ENCODE results near the gene FANCL.

Gene FANCL

GRCh38 chr2:58131191-58132011 lies 109.7 kb downstream of the FANCL start:
- H3K27ac ChIP-seq (ENCODE audit: low read length): no peak overlapping the region
- H3K9me3 ChIP-seq (ENCODE audit: insufficient read depth, low read length): no peaks in the 10 kb centered on the region
- peaks cover 7% of the 10 kb centered on the region for H3K36me3 ChIP-seq (replicated peaks; ENCODE audit: low read depth, low read length)
- no peak overlapping the region for H3K4me3 ChIP-seq (ENCODE audit: low read length)
- no peaks in the 10 kb centered on the region for H4K20me1 ChIP-seq (ENCODE audit: insufficient read depth, low read length)
- H2AFZ ChIP-seq (ENCODE audit: low read depth, low read length): no peak overlapping the region
- H3K9ac ChIP-seq (ENCODE audit: low read length): no peak overlapping the region
- H3K4me2 ChIP-seq (ENCODE audit: low read length): no peak overlapping the region
- no peaks in the 10 kb centered on the region for H3K27me3 ChIP-seq (ENCODE audit: low read depth, low read length)
- H3K79me2 ChIP-seq (ENCODE audit: low read length): no peaks in the 10 kb centered on the region
- TF ChIP-seq EZH2phosphoT487 (IDR thresholded peaks at IDR 0.05; ENCODE audit: low read depth): no peak
- peak; percentile 47 for TF ChIP-seq CTCF (IDR thresholded peaks at IDR 0.05; ENCODE audit: low read depth, low read length)
- no peaks in the 10 kb centered on the region for H3K4me1 ChIP-seq (ENCODE audit: low read length)

- Histone ChIP-seq H3K36me3 (replicated peaks; ENCODE audit: low read depth, low read length) (peaks cover 7% of the 10 kb centered on the region), H3K79me2 (ENCODE audit: low read length) (no peaks in the 10 kb centered on the region), H4K20me1 (ENCODE audit: insufficient read depth, low read length) (no peaks in the 10 kb centered on the region), H2AFZ (ENCODE audit: low read depth, low read length) (no peak overlapping the region), H3K4me1 (ENCODE audit: low read length) (no peaks in the 10 kb centered on the region), H3K27me3 (ENCODE audit: low read depth, low read length) (no peaks in the 10 kb centered on the region), H3K9me3 (ENCODE audit: insufficient read depth, low read length) (no peaks in the 10 kb centered on the region), H3K4me3 (ENCODE audit: low read length) (no peak overlapping the region), H3K4me2 (ENCODE audit: low read length) (no peak overlapping the region), H3K9ac (ENCODE audit: low read length) (no peak overlapping the region), H3K27ac (ENCODE audit: low read length) (no peak overlapping the region)
- no peak for TF ChIP-seq EZH2phosphoT487 (IDR thresholded peaks at IDR 0.05; ENCODE audit: low read depth)
- TF ChIP-seq CTCF (IDR thresholded peaks at IDR 0.05; ENCODE audit: low read depth, low read length): no peak
These were observed 110.9 kb downstream of the FANCL start for GRCh38 chr2:58130238-58130637.

- TF ChIP-seq CTCF (IDR thresholded peaks at IDR 0.05; ENCODE audit: low read depth, low read length) (no peak), EZH2phosphoT487 (IDR thresholded peaks at IDR 0.05; ENCODE audit: low read depth) (no peak)
- no peaks in the 10 kb centered on the region for H3K4me1 ChIP-seq (ENCODE audit: low read length)
- no peak overlapping the region for H3K27ac ChIP-seq (ENCODE audit: low read length)
- no peaks in the 10 kb centered on the region for H3K9me3 ChIP-seq (ENCODE audit: insufficient read depth, low read length)
- H3K4me3 ChIP-seq (ENCODE audit: low read length): no peak overlapping the region
- H3K27me3 ChIP-seq (ENCODE audit: low read depth, low read length): no peaks in the 10 kb centered on the region
- H3K79me2 ChIP-seq (ENCODE audit: low read length): no peaks in the 10 kb centered on the region
- no peaks in the 10 kb centered on the region for H4K20me1 ChIP-seq (ENCODE audit: insufficient read depth, low read length)
- H3K4me2 ChIP-seq (ENCODE audit: low read length): no peak overlapping the region
- H3K36me3 ChIP-seq (replicated peaks; ENCODE audit: low read depth, low read length): peaks cover 7% of the 10 kb centered on the region
- no peak overlapping the region for H3K9ac ChIP-seq (ENCODE audit: low read length)
- no peak overlapping the region for H2AFZ ChIP-seq (ENCODE audit: low read depth, low read length)
These were observed 114.0 kb downstream of the FANCL start for GRCh38 chr2:58127111-58127510.

- H3K9me3 ChIP-seq (ENCODE audit: insufficient read depth, low read length): no peaks in the 10 kb centered on the region
- no peaks in the 10 kb centered on the region for H3K4me1 ChIP-seq (ENCODE audit: low read length)
- no peak overlapping the region for H3K9ac ChIP-seq (ENCODE audit: low read length)
- no peak overlapping the region for H3K4me2 ChIP-seq (ENCODE audit: low read length)
- peaks cover 4% of the 10 kb centered on the region for H3K36me3 ChIP-seq (replicated peaks; ENCODE audit: low read depth, low read length)
- H3K27ac ChIP-seq (ENCODE audit: low read length): no peak overlapping the region
- TF ChIP-seq EZH2phosphoT487 (IDR thresholded peaks at IDR 0.05; ENCODE audit: low read depth): no peak
- no peak for TF ChIP-seq CTCF (IDR thresholded peaks at IDR 0.05; ENCODE audit: low read depth, low read length)
- H3K79me2 ChIP-seq (ENCODE audit: low read length): no peaks in the 10 kb centered on the region
- no peak overlapping the region for H3K4me3 ChIP-seq (ENCODE audit: low read length)
- H2AFZ ChIP-seq (ENCODE audit: low read depth, low read length): no peak overlapping the region
- no peaks in the 10 kb centered on the region for H4K20me1 ChIP-seq (ENCODE audit: insufficient read depth, low read length)
- H3K27me3 ChIP-seq (ENCODE audit: low read depth, low read length): no peaks in the 10 kb centered on the region
These were observed 118.6 kb downstream of the FANCL start for GRCh38 chr2:58122540-58122939.
